Muscle of back (tissue), 11 donors: Measurements from ENCODE around the gene TSPOAP1. TPM values are rescaled to one million over a fixed set of nuclear protein-coding genes. Genes with fewer than 3 reads are reported as not detected.

Experiments
- DNase-seq, 3 donors: peaks; one replicate each; pipeline versions ENCODE4 v3.0.0 to v3.0.0-alpha.2; 2013
- polyA plus RNA-seq, 10 donors: library from polyadenylated mRNA; unstranded; fragments of 120-200 nt; gene quantifications; one replicate each; pipeline ENCODE4 v1.2.1, GENCODE V29; 2013; ENCODE audit not compliant: insufficient read length in 10 of 10

TSPOAP1 gene
- polyA plus RNA-seq, 10 donors = 3.3 to 6.8 (median 4.3) TPM

DNA sequence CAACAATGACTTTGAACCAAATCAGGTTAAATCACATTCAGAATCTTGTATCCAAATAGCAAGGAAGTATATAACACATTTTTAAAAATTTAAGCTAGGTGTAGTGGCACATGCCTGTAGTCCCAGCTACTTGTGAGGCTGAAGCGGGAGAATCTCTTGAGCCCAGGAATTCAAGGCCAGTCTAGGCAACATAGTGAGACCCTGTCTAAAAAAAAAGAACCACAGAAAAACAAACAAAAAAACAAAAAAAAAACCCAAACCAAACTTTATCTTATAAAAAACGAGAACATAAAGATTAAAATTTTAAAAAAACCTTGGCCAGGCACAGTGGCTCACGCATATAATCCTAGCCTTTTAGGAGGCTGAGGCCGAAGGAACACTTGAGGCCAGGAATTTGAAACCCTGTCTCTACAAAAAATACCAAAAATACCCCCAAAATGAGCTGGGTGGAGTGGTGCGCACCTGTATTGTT is 11.8 kb upstream of the TSPOAP1 start:
- DNase-seq = no peak

DNA sequence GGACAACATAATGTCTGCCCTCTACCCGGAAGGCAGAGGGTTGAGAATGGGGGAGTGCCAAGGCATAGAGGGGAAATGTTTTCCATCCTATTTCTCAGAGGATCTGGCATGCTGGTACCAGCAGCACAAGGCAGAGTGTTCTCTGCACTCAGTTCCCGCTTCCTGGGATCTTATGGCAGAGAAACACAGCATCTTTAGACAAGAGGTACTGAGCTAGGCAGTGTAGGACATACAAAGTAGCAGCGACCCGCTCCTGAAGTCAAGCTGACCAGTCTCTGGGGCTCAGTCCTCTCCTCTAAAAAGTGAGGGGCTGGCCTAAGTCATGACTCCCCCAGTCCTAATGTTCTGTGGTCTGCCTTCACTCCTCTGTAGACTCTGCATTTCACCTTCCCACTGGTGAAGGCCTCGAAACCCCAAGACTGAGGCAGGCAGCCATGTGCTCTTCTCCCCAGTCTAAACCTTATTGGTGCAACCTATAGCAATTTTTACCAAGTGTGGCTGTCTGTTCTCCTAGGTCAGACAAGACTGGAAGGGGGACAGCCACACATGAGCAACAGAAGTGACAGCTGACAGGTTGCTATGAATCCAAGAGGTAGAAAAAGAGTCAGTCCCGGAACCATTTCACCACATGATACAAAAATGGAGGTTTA is 11.3 kb upstream of the TSPOAP1 start:
- DNase-seq = no peak

DNA sequence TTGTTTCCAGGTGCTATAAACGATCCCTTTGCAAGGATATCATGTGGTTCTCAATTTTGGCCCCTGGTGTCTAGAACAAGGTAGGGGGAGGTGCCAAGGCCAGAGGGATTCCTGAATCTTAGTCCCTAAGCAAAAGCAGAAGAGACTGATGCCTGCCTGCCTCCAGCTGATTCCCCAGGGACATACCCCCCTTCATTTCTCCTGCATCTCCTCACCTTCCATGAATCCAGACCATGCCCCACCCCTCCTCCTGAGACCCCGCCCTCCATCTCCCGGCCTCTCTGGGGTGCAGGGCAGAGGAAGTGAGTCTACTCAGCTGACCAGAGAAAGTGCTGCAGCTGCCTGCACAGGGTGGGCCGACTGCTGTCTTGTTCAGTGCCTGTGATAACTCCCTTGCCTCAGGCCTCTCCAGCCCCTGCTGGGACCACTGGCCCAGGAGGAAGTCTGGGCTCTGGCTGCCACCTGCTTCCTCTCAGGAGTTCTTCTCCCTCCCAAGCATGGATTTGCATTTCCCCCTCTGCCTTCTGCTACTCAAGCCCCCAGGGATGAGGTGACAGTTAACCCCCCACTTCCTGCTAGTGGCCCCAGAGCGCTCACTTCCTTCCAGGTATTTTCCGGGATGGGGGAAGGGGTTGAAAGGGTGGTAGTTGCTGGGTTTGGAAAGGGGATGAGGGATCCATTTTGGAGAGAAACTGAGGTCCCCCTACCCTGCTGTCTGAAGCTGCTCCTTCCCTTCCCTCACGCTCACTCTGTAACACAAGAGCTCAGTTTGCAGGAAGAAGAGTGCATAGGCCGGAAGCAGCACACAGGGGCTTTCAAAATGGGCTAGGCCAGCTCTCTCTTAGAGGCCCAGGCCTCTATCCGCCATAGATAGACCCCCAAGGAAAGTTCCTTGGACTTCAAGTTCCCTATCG is 10.5 kb upstream of the TSPOAP1 start:
- peak in 2 of 3 donors; percentile 55 to 90 for DNase-seq

DNA sequence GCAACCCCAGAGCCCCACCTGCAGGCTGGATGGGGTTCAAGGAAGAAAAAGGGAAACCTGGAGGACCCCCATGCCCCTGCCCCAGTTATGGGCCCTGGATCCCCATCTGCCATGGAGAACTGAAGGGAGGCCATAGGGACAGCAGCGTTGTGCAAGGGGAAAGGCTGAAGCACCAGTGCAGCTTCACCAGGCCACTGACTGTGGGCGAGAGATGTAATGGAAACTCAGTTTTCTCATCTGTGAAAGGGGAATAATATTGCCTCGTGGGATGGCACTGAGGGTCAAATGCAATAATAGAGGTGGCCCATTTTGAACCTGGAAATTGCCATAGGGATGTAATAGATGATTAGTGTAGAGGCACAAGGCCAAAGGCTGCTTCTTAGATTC is 9.9 kb upstream of the TSPOAP1 start:
- DNase-seq = no peak

DNA sequence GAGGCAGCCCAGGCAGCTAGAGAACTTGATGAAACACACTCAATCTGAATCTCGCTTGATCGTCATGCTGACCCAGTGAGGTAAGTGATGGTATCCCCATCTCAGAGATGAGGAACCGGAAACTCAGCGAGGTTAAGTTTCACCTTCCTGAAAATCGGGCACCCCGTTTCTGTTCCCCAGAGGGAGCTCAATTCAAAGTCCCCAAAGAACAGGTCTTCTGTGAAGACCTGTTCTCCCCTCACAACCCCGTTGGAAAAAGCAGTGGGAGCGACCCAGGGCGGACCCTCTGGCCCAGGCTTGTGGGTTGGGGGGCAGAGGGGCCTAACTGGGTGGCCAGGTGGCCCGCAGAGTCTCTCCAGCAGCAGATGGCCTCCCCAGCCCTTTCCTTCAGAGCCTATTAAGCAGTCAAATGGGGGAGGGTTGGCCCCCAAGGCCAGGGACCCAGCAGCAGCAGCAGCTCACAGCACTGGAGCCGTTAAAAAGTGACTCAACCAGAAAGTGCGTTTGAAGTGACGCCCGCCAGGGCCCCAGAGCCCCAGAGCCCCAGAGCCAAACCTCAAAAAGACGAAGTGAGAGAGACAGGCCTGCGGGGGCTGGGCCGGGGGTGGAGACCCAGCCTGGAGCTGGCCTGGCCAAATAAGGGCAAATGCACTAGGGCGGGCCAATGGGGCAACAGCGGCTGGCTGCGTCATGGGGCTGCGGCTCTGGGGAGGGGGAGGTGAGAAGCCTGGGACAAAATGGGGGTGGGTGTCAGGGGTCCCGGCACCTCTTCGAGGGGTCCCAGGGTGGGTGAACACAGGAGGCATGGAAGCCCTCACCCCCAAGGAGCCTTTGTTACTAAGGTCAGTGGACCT is 9.2 kb upstream of the TSPOAP1 start:
- DNase-seq = peak in 2 of 3 donors; percentile 66 to 96

DNA sequence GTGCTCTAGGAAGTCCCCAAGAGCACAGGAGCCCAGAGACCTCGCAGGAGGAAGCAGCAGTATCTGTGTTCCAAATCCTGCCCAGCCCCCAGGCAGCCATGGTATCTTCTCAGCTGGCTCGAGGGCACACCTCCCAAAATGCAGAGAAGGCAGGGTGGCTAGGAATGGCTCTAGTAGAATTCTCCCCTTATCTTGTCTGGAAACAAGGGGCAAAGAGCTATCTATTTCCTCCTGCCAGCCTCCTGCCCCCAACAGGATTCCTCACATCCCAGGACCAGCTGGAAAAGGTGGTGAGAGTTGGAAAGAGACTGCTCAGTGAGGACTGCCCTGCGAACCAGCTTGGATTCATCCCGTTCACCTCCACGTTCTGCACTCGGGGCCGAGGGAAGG is 8.6 kb upstream of the TSPOAP1 start:
- DNase-seq = no peak

DNA sequence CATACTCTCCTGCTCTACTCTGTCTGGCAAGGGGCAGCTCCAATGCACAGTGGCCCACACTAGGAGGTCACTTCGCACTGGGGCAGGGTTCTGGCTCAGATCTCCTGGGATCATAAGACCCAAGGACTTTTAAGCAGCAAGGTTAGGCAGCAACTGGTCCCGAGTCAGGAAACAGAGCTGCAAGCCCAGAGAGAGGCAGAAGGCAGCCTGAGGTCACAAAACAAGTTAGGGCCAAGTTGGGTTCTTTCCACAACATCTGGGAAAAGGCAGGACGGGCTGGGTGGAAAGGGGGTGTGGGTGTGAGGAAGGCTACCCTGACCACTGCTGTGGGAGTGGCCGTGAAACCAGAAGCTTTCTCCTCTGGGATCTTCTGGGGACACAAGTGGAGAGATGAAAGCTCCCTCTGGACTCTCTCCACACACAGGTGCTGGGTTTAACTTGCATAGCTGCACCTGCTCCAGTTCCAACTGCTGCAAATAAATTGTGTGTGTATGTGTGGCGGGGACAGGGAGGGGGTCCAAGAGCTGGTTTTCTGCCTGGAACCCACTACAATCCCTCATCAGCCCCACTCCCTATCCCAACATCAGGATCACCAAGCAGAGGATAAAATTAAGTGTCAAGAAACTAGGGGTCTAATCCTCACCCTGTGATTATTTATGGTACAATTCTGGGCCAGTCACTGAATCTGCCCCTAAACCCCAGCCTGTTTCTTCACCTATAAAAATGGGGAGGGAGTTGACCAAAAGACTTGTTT is 8.0 kb upstream of the TSPOAP1 start:
- DNase-seq = peak in 2 of 3 donors; percentile 53 to 63

DNA sequence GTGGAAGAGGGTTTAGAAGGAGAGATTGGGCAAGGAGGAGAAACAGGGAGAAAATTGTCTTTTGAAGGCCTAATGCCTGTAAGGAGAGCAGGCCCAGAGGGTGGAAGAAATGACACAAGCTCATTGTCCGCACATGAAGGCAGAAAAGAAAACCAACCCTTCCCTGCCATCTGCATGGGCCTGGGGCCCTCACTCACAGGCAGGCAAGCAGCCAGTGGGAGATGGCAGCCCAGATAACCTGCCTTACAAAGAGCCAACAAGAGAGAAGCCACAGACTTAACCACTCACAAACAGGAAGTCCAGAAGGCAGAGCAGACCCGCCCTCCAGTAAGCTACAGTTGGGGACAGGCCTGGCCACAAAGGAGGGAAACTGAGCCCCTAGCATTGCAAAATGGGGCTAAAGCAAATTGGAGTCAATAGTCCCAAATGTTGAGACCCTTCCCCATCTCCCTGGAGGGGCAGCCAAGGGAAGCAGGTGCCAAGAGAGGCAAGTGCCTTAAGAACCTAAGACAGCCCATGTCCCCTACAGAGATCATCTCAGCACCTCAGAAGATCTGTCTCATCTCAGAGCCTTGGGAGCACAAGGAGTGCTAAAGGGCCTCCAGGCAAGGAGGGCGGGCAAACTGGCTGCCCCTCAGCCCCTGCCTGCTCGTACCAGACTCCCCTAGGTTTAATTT is 7.3 kb upstream of the TSPOAP1 start:
- DNase-seq = peak in 1 of 3 donors; percentile 22

DNA sequence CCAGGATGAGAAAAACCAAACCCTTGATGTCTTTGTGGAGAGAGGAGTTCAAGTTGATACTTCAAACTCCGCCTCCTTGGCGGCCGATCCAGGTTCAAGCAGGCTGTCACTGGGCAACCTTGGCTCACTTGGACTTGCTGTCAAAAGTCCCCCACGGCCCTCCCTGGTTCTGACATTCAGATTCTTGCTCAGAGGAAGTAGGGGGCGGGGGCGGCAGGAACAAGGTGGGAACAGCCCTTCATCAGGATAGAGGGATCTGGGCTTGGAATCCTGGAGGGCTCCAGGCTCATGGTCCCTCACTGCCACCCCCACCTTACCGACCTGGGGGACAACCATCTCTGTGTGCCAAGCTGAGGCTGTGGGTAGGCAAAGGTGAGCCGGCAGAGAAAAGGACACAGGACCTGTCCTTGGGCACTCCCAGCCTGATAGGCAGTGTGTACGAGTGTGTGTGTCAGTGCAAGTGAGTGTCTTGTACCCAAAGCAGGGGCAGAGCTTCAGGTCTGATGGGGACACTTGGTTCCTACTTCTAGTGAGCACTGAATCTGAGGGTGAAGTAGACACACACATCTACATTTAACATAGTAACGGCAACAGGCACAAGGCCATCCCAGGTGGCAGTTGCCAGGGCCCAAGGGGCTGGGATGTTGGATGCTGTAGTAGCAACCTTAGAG is 6.6 kb upstream of the TSPOAP1 start:
- no peak for DNase-seq

DNA sequence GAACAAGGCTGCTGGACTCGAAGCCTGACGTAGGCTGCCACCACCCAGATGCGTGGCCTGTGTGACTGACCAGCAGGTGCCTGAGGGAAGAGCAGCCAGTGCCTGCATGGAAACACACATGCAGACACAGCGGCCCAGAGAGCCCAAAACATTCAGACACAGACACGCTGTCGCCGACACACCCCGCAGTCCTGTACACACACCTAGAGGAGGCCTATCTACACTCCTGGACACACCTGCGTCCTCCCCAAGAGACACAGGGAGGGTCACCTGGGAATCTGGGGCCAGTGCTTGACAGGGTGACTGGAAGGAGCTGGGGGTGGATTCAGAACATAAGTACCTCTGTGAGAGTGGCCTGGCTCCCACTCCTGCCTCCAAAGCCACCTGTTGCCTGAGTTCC is 6.1 kb upstream of the TSPOAP1 start:
- no peak for DNase-seq

DNA sequence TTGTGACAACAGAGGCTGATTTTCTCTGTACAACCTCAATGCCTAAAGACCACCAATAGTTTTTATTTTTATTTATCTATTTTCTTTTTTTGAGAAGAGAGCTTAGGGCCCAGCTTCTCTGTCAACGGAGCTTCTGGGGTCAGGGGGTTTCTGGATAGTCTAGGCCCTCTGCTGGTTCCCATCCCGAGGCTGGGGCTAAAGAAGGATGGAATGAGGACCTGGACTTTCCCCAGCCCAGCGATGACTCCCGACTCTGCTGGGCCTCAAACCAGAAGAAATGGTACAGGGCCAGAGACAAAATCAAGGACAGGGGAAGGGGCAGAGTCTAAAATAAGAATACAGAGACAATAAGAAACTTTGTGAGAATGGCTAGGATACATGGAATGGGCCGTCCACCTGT is 5.7 kb upstream of the TSPOAP1 start:
- no peak for DNase-seq

DNA sequence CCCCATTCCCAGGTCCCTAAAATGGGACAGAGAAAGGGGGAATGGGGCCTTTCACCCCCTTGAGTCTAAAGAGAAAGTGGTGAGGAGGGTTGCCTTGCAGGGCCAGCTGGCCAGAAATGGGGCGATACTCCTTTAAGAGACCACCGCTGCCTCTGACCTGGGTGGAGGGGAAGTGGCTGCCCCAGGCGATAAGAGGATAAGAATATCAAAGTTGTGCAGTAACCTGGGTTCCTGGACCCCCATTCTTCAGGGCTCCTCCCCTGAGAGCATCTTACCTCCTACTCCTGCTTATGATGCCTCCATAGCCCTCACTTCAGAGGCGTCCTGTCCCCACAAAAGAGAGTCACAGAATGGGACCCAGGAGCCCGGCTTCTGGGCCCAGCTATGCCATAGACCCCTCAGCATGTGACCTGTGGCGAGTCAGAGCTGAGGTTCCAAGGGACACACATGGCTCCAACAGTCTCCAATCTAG is 5.2 kb upstream of the TSPOAP1 start:
- DNase-seq = no peak

DNA sequence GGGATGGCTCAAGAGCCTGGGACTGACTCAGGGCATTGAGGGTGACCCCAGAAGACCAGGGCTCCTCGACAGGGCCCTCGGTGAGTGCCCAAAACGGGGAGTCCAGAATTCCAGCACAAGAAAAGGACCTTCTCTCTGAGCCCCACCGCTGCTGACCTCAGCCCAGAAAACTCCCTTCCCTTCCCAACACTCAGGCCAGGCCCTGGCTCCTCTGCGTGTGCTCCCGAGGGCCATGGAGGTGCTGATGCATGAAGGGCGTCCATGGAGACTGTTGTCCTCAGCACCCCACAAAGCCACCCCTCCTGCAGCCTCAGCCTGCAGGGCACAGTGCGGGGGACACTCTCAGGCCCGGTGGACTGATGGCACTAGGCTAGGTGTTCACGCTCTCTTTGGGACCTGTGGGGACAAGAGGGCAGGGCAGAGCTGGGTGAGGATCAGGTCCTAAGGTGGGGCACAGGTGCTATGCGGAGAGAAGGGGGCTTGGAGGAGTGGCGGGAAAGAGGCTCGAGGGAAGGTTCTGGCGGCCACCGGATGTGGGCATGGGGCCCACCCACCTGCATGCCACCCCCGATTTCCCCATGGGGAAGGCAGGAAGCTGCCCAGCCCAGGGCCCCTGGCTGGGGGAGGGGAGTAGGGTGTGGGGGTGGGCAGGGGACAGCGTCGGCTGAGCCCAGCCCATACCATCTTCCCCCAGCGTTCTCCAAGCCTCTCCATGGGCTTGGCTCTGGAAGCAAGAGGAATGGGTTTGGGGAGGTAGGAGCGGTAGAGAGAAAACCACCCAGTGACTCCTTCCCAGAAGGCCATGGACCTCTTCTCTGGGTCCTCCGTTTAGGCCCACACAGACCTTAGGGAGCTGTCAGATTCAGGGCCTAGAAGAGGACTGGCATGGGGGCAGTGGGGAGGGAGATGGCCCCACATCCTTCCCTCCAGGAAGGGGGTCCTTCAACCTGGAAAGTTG is 4.5 kb upstream of the TSPOAP1 start:
- no peak for DNase-seq

DNA sequence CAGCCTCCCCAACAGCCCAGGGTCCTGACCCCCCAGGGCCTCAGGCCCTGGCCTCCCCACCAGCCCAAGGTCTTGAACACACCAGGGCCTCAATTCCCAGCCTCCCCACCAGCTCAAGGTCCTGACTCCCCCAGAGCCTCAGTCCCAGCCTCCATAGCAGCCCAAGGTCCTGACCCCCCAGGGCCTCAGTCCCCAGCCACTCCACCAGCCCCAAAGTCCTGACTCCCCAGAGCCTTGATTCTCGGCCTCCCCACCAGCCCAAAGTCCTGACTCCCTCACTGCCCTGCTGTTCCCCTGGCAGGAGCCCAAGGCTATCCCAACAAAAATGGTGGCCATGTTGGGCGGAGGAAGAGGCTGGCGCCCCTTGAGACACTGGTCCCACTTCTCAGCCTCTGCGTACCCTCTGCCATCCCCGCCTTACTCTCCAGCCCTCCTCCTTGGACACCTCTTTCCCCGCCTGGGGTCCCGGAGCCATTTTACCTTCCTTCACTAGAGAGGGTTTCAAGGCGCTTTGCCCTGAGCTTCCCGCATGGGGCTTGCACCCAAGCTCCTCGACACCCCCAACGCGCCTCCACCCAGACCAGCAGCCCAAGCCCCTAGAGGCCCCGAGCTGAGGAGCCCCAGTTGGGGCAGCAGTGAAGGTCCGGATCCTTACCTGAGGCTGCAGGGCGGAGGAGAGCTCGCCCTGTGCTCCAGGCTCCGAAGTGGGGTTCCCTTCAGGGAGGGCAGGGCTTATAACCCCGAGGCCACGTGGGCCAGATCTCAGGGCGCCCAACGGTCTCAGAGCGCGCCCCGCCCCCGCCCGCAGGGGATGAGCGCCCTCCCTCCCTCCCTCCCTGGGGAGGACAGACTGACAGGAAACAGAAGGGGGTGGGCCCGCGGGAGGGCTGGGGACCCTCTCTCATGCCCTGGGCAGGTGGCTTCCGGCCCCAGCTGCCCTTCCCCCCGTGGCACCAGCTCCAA is 3.5 kb upstream of the TSPOAP1 start:
- DNase-seq = peak in 1 of 3 donors; percentile 54

DNA sequence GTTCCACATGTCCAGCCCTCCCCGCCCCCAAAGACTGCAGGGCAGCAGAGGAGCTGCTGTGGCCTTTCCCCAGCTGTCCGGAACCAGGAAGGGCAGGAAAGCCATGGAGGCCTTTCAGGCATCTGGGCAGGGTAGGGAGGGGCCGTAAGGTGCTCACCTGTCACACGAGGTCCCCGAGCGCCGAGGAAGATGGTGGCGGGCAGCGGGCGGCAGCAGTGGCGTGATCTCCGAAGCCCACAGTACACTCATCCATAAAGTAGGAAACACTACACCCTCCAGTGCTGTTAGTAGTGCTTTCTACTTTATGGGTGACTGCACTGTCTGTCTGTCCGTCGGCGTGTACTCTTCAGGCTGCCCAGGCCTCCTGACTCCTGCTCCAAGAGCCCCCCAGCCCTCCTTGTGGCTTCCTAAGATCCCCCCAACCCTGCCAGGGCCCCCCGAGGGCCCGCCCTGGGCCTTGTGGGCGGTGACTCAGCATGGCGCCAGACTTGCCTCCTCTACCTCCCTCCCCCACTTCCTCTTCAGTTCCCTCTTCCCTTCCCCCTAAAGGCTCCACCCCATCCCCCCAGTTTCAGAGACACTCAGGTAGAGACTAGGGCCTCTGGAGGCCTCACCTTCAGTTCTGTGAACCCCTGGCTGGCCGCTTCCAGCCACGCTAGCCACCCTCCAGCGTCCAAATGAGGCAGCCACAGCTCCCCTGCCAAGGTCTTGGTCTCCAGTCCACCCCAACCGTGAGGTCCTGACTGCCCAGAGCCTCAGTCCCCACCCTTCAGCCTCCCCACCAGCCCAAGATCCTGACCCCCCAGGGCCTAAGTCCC is 2.6 kb upstream of the TSPOAP1 start:
- no peak for DNase-seq

DNA sequence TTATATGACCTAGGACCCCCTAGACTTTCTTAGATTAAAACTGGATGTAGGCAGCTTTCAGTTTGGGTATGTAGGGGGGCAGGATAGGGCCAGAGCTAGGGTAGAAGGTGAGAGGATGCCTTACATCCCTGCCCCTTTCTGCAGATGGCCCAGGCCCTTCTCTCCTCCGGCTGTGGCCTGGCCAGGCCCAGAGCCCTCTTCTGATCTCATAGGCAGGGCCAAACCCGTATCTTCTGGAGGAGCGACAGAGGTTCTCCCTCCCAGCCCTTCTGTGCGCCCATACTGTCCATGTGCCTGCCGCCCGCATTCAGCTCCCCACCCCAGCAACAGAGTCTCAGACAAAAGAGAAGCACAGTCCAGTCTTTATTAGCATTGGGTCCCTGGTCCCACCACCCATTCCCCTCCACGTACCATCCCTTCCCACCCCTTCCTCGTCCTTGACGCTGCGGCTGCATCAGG is 2.0 kb upstream of the TSPOAP1 start:
- DNase-seq = no peak
